ENCODE results near the gene GH2. TPM values are rescaled to one million over a fixed set of nuclear protein-coding genes. Genes with fewer than 3 reads are reported as not detected.

The GH2 gene
- not detected for total RNA-seq

DNA sequence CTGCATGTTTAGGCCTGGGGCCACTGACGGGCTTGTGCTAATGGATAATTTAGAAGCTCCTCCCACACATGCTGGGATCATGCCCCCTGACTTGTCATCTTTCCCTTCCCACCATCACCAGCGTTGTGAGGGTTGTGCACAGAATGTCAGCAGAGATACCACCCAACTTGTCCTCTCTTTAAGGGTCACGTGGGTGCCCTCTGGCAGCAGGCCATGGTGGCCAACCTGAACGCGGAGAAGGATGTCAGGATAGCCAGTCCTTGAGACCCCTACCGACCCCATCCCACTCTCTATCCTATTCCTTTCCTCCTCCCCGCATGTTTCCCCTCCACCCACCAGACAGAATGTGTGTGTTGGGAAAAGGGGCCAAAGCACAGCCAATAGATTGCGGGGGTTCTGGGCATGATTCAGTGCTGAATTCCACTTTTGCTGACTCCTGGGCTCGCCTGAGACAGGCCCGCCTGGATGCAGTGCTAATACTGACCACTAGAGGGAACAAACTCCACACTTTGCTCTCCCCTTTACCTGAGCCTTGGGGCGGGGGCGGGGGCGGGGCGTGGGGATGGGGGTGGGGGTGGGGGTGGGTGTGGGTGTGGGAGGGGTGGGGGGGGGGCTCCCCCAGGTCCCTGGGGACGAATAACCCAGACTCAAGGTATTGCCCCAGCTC, at the start of gene GH2:
GH2 (minus strand) TSS at position 10 of the 667 bp plus-strand sequence. CDS start 143 bp downstream, outside the sequence.
- intact Hi-C loops (cut with DNase I; ENCODE audit: low total_unique reads), result no loop called here
- TF ChIP-seq POLR2A (IDR thresholded peaks at IDR 0.05) (no peak), CTCF (IDR thresholded peaks at IDR 0.05) (peak in 3 of 4 experiments; percentile 41 to 55 (median 43))
- H3K36me3 ChIP-seq, result no peaks in the 10 kb centered on the region
- DNase-seq, result peak in 1 of 2 donors; percentile 28
- no peak within 1 kb of the TSS for H3K4me3 ChIP-seq
- H3K27me3 ChIP-seq, result no peaks in the 10 kb centered on the region
- H3K9me3 ChIP-seq, result no peaks in the 10 kb centered on the region
- H3K27ac ChIP-seq, result no peak within 1 kb of the TSS
- H3K4me1 ChIP-seq, result no peaks in the 10 kb centered on the region

- intact Hi-C loops (cut with DNase I; ENCODE audit: low total_unique reads), result no loop called here
- H3K4me3 ChIP-seq, result no peak overlapping the region
These were observed 49.3 kb upstream of the GH2 start for GRCh38 chr17:63930951-63931575.

GRCh38 chr17:63929860-63930766, 48.4 kb upstream of the GH2 start:
- DNase-seq, result peak in 1 of 2 donors; percentile 60
- intact Hi-C loops (cut with DNase I; ENCODE audit: low total_unique reads), result no loop called here
- H3K36me3 ChIP-seq, result no peaks in the 10 kb centered on the region
- no peaks in the 10 kb centered on the region for H3K4me1 ChIP-seq
- H3K4me3 ChIP-seq, result no peak overlapping the region
- peak overlapping the region; percentile 57 to 58 for H3K27ac ChIP-seq
- no peaks in the 10 kb centered on the region for H3K9me3 ChIP-seq
- no peaks in the 10 kb centered on the region for H3K27me3 ChIP-seq
- TF ChIP-seq POLR2A (IDR thresholded peaks at IDR 0.05), result no peak
- no peak for TF ChIP-seq CTCF (IDR thresholded peaks at IDR 0.05)

More at GRCh38 chr17:63930951-63931575, 49.3 kb upstream of the GH2 start:
- no peak for TF ChIP-seq CTCF (IDR thresholded peaks at IDR 0.05)
- TF ChIP-seq POLR2A (IDR thresholded peaks at IDR 0.05), result no peak
- Histone ChIP-seq H3K27ac (peak overlapping the region; percentile 57 to 58), H3K9me3 (no peaks in the 10 kb centered on the region), H3K27me3 (no peaks in the 10 kb centered on the region), H3K36me3 (no peaks in the 10 kb centered on the region), H3K4me1 (no peaks in the 10 kb centered on the region)
- peak; percentile 31 to 68 for DNase-seq

DNA sequence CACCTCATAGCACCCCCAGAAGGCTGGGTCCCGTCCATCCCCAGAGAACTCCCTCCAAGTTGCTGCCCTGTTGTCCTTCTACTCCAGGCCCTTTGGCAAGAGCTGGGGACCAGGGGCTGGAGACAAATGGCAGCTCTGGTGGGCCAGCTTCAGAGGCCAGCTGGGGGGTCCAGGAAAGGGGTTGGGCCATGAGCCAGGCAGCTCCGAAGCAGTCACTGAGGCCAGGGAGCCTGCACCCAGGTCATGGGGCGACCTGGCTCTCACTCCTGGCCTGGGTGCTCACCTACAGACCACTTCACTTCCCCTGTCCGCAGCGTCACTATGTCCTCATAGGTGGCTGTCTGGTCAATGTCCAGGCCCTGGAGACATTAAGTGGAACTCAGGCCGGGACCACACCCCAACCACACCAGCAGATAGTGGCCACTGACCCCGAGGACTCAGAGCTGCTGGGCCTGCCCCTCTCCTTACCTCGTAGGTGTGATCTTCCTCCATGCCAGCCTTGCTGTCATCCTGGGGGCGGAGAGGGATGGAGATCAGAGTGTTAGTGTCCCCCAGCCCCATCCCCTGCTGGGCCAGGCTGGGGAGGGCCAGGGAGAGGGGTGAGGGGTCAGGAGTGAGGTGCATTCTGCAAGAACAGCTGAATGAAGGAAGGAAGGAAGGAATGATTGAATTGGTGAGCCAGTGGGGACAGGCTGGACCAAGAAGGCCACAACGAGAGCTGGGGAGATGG, 47.4 kb upstream of the GH2 start:
- Histone ChIP-seq H3K9me3 (no peaks in the 10 kb centered on the region), H3K27ac (no peak overlapping the region), H3K36me3 (no peaks in the 10 kb centered on the region), H3K27me3 (no peaks in the 10 kb centered on the region), H3K4me3 (no peak overlapping the region), H3K4me1 (no peaks in the 10 kb centered on the region)
- TF ChIP-seq CTCF (IDR thresholded peaks at IDR 0.05) (no peak), POLR2A (IDR thresholded peaks at IDR 0.05) (no peak)
- DNase-seq, result no peak
- intact Hi-C loops (cut with DNase I; ENCODE audit: low total_unique reads), result no loop called here
